Transverse colon (tissue), 4 donors: Measurements from ENCODE around the gene SPCS1. TPM values are rescaled to one million over a fixed set of nuclear protein-coding genes. Genes with fewer than 3 reads are reported as not detected.
"Not testable (repeated sequence)": the region's sequence is repeated elsewhere in the genome, so short reads cannot be mapped to it uniquely, and the experiment has no call there.

Experiments used
- DNase-seq: peaks from one replicate; pipeline ENCODE4 v3.0.0-alpha.2; 2019
- H3K27ac ChIP-seq, 4 donors: fragments of 200-600 bp; sonication (generic); 2 replicates each; pipeline ENCODE4 v1.5.1; 2016 to 2018; ENCODE audit warnings: inconsistent platforms in 4 of 4
- H3K27me3 ChIP-seq: fragments of 200-600 bp; sonication (generic); 2 replicates; pipeline ENCODE4 v1.5.1; 2017; ENCODE audit warnings: inconsistent platforms
- H3K36me3 ChIP-seq, 4 donors: fragments of 200-600 bp; sonication (generic); 2 replicates each; pipeline ENCODE4 v1.5.1; 2017 to 2019; ENCODE audit warnings: inconsistent platforms in 4 of 4
- H3K4me1 ChIP-seq, 4 donors: fragments of 200-600 bp; sonication (generic); 2 replicates each; pipeline ENCODE4 v1.5.1; 2017 to 2020; ENCODE audit warnings: inconsistent platforms in 4 of 4
- H3K4me3 ChIP-seq, 4 donors: fragments of 200-600 bp; sonication (generic); 1 replicate in 1 of 4; 2 replicates in 3 of 4; pipeline versions ENCODE4 v1.5.1 to v1.6.1; 2017 to 2019; ENCODE audit warnings: inconsistent platforms in 4 of 4
- H3K9me3 ChIP-seq, 2 donors: fragments of 200-600 bp; sonication (generic); 2 replicates each; pipeline ENCODE4 v1.5.1; 2017 to 2019; ENCODE audit warnings: inconsistent platforms in 2 of 2
- EP300 ChIP-seq: sonication (generic); formaldehyde crosslinking; IDR thresholded peaks from one replicate; pipeline ENCODE4 v1.6.1; 2017; ENCODE audit warnings: antibody characterized with exemption, low read depth
- POLR2A ChIP-seq: fragments of 450-650 bp; IDR thresholded peaks from one replicate; pipeline ENCODE4 v1.6.1; 2016; ENCODE audit warnings: antibody characterized with exemption, mild to moderate bottlenecking, moderate library complexity
- POLR2AphosphoS5 ChIP-seq, 3 donors: sonication (generic); formaldehyde crosslinking; IDR thresholded peaks; one replicate each; pipeline ENCODE4 v1.6.1; 2016; ENCODE audit warnings: antibody characterized with exemption in 3 of 3
- WGBS, 2 donors: methylation state at CpG; one replicate each; pipeline ENCODE4 v1.1.5; 2018; ENCODE audit warnings: low coverage in 1 of 2; 5-methylcytosine and 5-hydroxymethylcytosine counted together
- in situ Hi-C, 4 donors: fragments of 200-750 bp; cut with MboI; loops; one replicate each; pipeline versions ENCODE4 v1.15.0 to v1.15.1; 2017; ENCODE audit warnings: low sequenced_read_pairs in 3 of 4, low pct_ligation_motif_present in 1 of 4, low pct_unique_long_range_greater_than_20kb in 1 of 4
- intact Hi-C: fragments of 100-400 bp; cut with DNase I; formaldehyde crosslinking; loops from one replicate; pipeline ENCODE4 v1.15.1; 2023; ENCODE audit warnings: low total_unique reads
- total RNA-seq, 4 donors: library from RNA; depleted of rRNA; stranded (reverse); fragments of >200 nt; gene quantifications; one replicate each; pipeline ENCODE4 v1.1.0, GENCODE V29; 2016
- TF ChIP-seq, protein P1 (sequence below), 5 experiments: fragments of 200-600 bp in 3 of 5; fragments of 450-650 bp in 2 of 5; sonication (generic) in 3 of 5; IDR thresholded peaks; 1 replicate in 2 of 5; 2 replicates in 3 of 5; pipeline ENCODE4 v1.5.1; 2016 to 2017; ENCODE audit warnings: antibody characterized with exemption in 5 of 5, inconsistent platforms in 3 of 5, mild to moderate bottlenecking in 2 of 5, moderate library complexity in 1 of 5

Gene SPCS1
- total RNA-seq, 4 donors from 2014 or later, result 24.3 to 120 (median 70.5) TPM

DNA sequence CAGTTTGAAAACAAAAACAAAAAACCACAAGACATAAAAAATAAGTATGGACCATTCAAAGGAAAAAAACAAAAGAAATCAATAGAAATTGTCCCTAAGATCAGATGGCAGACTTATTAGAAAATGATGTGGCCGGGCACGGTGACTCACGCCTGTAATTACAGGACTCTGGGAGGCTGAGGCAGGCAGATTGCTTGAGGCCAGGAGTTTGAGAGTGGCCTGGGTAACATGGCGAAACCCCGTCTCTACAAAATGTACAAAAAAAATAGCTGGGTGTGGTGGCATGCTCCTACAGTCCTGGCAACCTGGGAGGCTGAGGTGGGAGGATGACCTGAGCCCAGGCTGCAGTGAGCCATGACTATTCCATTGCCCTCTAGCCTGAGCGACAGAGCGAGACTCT lies 16.6 kb downstream of the SPCS1 start:
- in situ Hi-C loops, result no loop called here
- Histone ChIP-seq H3K4me3 (no peak overlapping the region), H3K27ac (no peak overlapping the region), H3K36me3 (peaks cover 0 to 5% (median 0%) of the 10 kb centered on the region in 4 donors), H3K4me1 (peaks cover 0 to 9% (median 0%) of the 10 kb centered on the region in 4 donors), H3K27me3 (no peaks in the 10 kb centered on the region), H3K9me3 (no peaks in the 10 kb centered on the region)
- DNase-seq, result no peak
- intact Hi-C loops, result no loop called here
- 80 to 92% methylated on average over 5 to 7 of the region's 7 CpGs for WGBS, 2 donors
- TF ChIP-seq POLR2AphosphoS5 (IDR thresholded peaks at IDR 0.05), result no peak
- TF ChIP-seq, protein P1, sequence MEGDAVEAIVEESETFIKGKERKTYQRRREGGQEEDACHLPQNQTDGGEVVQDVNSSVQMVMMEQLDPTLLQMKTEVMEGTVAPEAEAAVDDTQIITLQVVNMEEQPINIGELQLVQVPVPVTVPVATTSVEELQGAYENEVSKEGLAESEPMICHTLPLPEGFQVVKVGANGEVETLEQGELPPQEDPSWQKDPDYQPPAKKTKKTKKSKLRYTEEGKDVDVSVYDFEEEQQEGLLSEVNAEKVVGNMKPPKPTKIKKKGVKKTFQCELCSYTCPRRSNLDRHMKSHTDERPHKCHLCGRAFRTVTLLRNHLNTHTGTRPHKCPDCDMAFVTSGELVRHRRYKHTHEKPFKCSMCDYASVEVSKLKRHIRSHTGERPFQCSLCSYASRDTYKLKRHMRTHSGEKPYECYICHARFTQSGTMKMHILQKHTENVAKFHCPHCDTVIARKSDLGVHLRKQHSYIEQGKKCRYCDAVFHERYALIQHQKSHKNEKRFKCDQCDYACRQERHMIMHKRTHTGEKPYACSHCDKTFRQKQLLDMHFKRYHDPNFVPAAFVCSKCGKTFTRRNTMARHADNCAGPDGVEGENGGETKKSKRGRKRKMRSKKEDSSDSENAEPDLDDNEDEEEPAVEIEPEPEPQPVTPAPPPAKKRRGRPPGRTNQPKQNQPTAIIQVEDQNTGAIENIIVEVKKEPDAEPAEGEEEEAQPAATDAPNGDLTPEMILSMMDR (IDR thresholded peaks at IDR 0.05), result no peak
- no peak for TF ChIP-seq POLR2A
- no peak for TF ChIP-seq EP300

DNA sequence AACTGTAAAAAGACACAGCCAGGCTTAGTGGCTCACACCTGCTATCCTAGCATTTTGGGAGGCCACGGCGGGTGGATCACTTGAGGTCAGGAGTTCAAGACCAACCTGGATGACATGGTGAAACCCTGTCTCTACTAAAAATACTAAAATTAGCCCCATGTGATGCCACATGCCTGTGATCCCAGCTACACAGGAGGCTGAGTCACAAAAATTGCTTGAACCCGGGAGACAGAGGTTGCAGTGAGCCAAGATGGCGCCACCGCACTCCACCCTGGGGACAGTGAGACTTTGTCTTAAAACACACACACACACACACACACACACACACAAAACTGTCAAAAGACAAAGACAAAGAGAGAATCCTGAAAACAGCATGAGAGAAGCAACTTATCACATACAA lies 18.0 kb downstream of the SPCS1 start:
- TF ChIP-seq EP300, result no peak
- TF ChIP-seq POLR2AphosphoS5 (IDR thresholded peaks at IDR 0.05), result no peak
- TF ChIP-seq, protein P1 (IDR thresholded peaks at IDR 0.05), result no peak
- TF ChIP-seq POLR2A, result no peak
- DNase-seq, result no peak
- Histone ChIP-seq H3K4me3 (no peak overlapping the region), H3K9me3 (no peaks in the 10 kb centered on the region), H3K4me1 (peaks cover 0 to 9% (median 0%) of the 10 kb centered on the region in 4 donors), H3K27ac (no peak overlapping the region), H3K27me3 (no peaks in the 10 kb centered on the region), H3K36me3 (peaks cover 0 to 10% (median 0%) of the 10 kb centered on the region in 4 donors)
- intact Hi-C loops, result no loop called here
- 93 to 100% methylated on average over 2 to 3 of the region's 5 CpGs for WGBS, 2 donors
- in situ Hi-C loops, result no loop called here

DNA sequence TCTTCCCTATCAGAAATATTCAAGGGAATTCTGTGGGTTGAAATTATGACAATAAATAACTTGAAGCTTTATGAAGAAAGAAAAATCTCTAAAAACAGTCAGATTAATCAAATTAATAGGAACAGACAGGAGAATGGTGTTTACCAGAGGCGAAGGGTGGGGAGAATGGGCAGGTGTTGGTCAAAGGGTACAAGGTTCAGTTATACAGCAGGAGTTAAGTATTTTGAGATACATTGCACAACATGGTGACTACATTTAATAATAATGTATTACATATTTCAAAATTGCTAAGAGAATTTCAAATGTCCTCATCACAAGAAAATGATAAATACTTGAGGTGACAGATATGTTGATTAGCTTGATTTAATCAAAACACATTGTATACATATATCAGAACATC lies 18.6 kb downstream of the SPCS1 start:
- intact Hi-C loops, result no loop called here
- Histone ChIP-seq H3K27ac (no peak overlapping the region), H3K36me3 (peaks cover 0 to 10% (median 0%) of the 10 kb centered on the region in 4 donors), H3K4me3 (no peak overlapping the region), H3K9me3 (peaks cover 0 to 3% of the 10 kb centered on the region in 2 donors), H3K27me3 (no peaks in the 10 kb centered on the region), H3K4me1 (peaks cover 0 to 9% (median 0%) of the 10 kb centered on the region in 4 donors)
- TF ChIP-seq POLR2A, result no peak
- TF ChIP-seq, protein P1 (IDR thresholded peaks at IDR 0.05), result no peak
- TF ChIP-seq EP300, result no peak
- TF ChIP-seq POLR2AphosphoS5 (IDR thresholded peaks at IDR 0.05), result no peak
- WGBS, 2 donors, result 80 to 83% methylated on average over 1 of the region's 1 CpG
- no peak for DNase-seq
- in situ Hi-C loops, result no loop called here

DNA sequence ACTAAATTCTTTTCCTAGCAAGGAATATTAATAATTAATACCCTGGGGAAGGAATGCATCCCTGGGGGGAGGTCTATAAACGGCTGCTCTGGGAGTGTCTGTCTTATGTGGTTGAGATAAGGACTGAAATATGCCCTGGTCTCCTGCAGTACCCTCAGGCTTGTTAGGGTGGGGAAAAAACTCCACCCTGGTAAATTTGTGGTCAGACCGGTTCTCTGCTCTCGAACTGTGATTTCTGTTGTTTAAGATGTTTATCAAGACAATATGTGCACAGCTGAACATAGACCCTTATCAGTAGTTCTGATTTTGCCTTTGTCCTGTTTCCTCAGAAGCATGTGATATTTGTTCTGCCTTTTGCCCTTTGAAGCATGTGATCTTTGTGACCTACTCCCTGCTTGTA lies 22.8 kb downstream of the SPCS1 start:
- H3K4me3 ChIP-seq, intact Hi-C loops, H3K27me3 ChIP-seq, H3K9me3 ChIP-seq, H3K4me1 ChIP-seq, H3K27ac ChIP-seq, DNase-seq: not testable (repeated sequence)
- WGBS, 2 donors, result 29 to 66% methylated on average over 1 to 3 of the region's 3 CpGs
- peaks cover 0 to 37% (median 3%) of the 10 kb centered on the region in 4 donors for H3K36me3 ChIP-seq
- in situ Hi-C loops, result loop anchor here in 1 of 4 donors (25.0 kb wide), 1 partner anchor 334 kb away; no protein-coding TSS in a partner anchor

DNA sequence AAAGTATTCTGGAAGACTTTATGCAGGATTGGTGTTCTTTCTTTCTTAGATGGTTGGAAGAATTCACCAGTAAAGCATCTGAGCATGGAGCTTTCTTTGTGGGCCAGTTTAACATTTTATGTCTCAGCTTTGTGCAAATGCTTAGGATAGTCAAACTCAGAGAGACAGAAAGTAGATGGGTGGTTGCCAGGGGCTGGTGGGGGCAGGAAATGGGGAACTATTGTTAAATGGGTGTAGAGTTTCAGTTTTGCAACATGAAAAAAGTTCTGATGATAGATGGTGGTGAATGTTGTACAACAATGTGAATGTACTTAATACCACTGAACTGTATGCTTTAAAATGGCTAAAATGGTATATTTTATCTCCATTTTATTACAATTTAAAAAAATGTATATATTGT lies 24.8 kb downstream of the SPCS1 start:
- Histone ChIP-seq H3K27me3 (no peaks in the 10 kb centered on the region), H3K9me3 (peaks cover 0 to 3% of the 10 kb centered on the region in 2 donors), H3K4me3 (no peak overlapping the region), H3K27ac (no peak overlapping the region), H3K4me1 (no peaks in the 10 kb centered on the region), H3K36me3 (peaks cover 0 to 55% (median 5%) of the 10 kb centered on the region in 4 donors)
- intact Hi-C loops, result no loop called here
- DNase-seq, result no peak
- TF ChIP-seq, protein P1 (IDR thresholded peaks at IDR 0.05), result no peak
- TF ChIP-seq POLR2A (no peak), EP300 (no peak), POLR2AphosphoS5 (IDR thresholded peaks at IDR 0.05) (no peak)
- in situ Hi-C loops, result loop anchor here in 1 of 4 donors (25.0 kb wide), 1 partner anchor 332 kb away; no protein-coding TSS in a partner anchor
